Iris pigment epithelial cell (primary cell): ENCODE data around the gene KLHL36.
A peak's percentile ranks its signal among the peaks of the same experiment; 100 is the strongest.
"Not testable (repeated sequence)": the region's sequence is repeated elsewhere in the genome, so short reads cannot be mapped to it uniquely, and the experiment has no call there.

Experiments used
- DNase-seq: peaks from one replicate; pipeline ENCODE4 v3.0.0-alpha.2; 2011; ENCODE audit warnings: low read depth

KLHL36 gene

GRCh38 chr16:84616515-84616914 lies 31.8 kb upstream of the KLHL36 start:
- DNase-seq: no peak

- no peak for DNase-seq
Measured at GRCh38 chr16:84617041-84617790, 31.1 kb upstream of the KLHL36 start.

- peak; percentile 98 for DNase-seq
Measured at GRCh38 chr16:84617791-84618580, 30.3 kb upstream of the KLHL36 start, which contains the start of gene COTL1. Gene COTL1 (minus strand): TSS chr16:84618078. CDS start chr16:84617914, 164 bp downstream.

- peak; percentile 93 for DNase-seq
Measured at GRCh38 chr16:84618581-84619460, 29.5 kb upstream of the KLHL36 start.

GRCh38 chr16:84620913-84621312 lies 27.4 kb upstream of the KLHL36 start:
- DNase-seq: not testable (repeated sequence)

GRCh38 chr16:84625556-84625955 lies 22.8 kb upstream of the KLHL36 start:
- DNase-seq: no peak

GRCh38 chr16:84628226-84628731 lies 20.0 kb upstream of the KLHL36 start:
- DNase-seq: no peak

- DNase-seq: no peak
Measured at GRCh38 chr16:84629580-84629979, 18.7 kb upstream of the KLHL36 start.

- no peak for DNase-seq
Measured at GRCh38 chr16:84630009-84630408, 18.3 kb upstream of the KLHL36 start.

GRCh38 chr16:84630446-84631152 lies 17.7 kb upstream of the KLHL36 start:
- DNase-seq: no peak

GRCh38 chr16:84631153-84631466 lies 17.2 kb upstream of the KLHL36 start:
- DNase-seq: no peak

- no peak for DNase-seq
Measured at GRCh38 chr16:84631886-84632285, 16.4 kb upstream of the KLHL36 start.

GRCh38 chr16:84632862-84633261 lies 15.4 kb upstream of the KLHL36 start:
- not testable (repeated sequence) for DNase-seq

GRCh38 chr16:84633622-84634021 lies 14.7 kb upstream of the KLHL36 start:
- DNase-seq: peak; percentile 47

GRCh38 chr16:84635702-84636101 lies 12.6 kb upstream of the KLHL36 start:
- DNase-seq: no peak

- DNase-seq: no peak
Measured at GRCh38 chr16:84637709-84638108, 10.6 kb upstream of the KLHL36 start.

- DNase-seq: no peak
Measured at GRCh38 chr16:84638231-84638806, 10.0 kb upstream of the KLHL36 start.

GRCh38 chr16:84640145-84640544 lies 8.2 kb upstream of the KLHL36 start:
- no peak for DNase-seq

- no peak for DNase-seq
Measured at GRCh38 chr16:84641643-84642358, 6.5 kb upstream of the KLHL36 start.

- DNase-seq: peak; percentile 89
Measured at GRCh38 chr16:84643180-84643583, 5.1 kb upstream of the KLHL36 start.

GRCh38 chr16:84643674-84644073 lies 4.6 kb upstream of the KLHL36 start:
- no peak for DNase-seq
